OCI-LY3 (cell line): ENCODE measurements around the gene KEAP1.
"Not testable (repeated sequence)": the region's sequence is repeated elsewhere in the genome, so short reads cannot be mapped to it uniquely, and the experiment has no call there.

Experiments
- H2AFZ ChIP-seq: fragments of 200-600, 300-600 bp; shearing (Covaris generic); 2 replicates; pipeline ENCODE4 v1.6.0; 2014; ENCODE audit warnings: antibody characterized with exemption, low read depth, low read length
- H3K27ac ChIP-seq: fragments of 200-600, 300-600 bp; sonication (generic); 2 replicates; pipeline ENCODE4 v1.5.1; 2014; ENCODE audit warnings: mild to moderate bottlenecking, low read length, moderate library complexity, mixed read lengths
- H3K27me3 ChIP-seq: fragments of 200-600, 300-600 bp; sonication (generic); 2 replicates; pipeline ENCODE4 v1.6.1; 2014; ENCODE audit warnings: low read depth, low read length, mixed read lengths
- H3K36me3 ChIP-seq: fragments of 200-600, 300-600 bp; sonication (generic); replicated peaks from 2 replicates; pipeline ENCODE3; 2014; ENCODE audit warnings: low read depth, low read length, mixed read lengths
- H3K4me1 ChIP-seq: fragments of 300-600, 200-600 bp; sonication (generic); 2 replicates; pipeline ENCODE4 v1.6.1; 2014; ENCODE audit warnings: low read length, mixed read lengths
- H3K4me2 ChIP-seq: fragments of 200-600, 300-600 bp; sonication (generic); 2 replicates; pipeline ENCODE4 v1.6.1; 2014; ENCODE audit warnings: low read length, mixed read lengths
- H3K4me3 ChIP-seq: fragments of 300-600, 200-600 bp; sonication (generic); 2 replicates; pipeline ENCODE4 v1.5.1; 2014; ENCODE audit warnings: antibody characterized with exemption, mild to moderate bottlenecking, low read length, moderate library complexity
- H3K79me2 ChIP-seq: fragments of 300-600, 200-600 bp; shearing (Covaris generic); 2 replicates; pipeline ENCODE4 v1.6.1; 2014; ENCODE audit warnings: mild to moderate bottlenecking, low read length, mixed read lengths
- H3K9ac ChIP-seq: fragments of 300-600, 200-600 bp; shearing (Covaris generic); 2 replicates; pipeline ENCODE4 v1.6.0; 2014; ENCODE audit warnings: mild to moderate bottlenecking, low read length, moderate library complexity
- H3K9me3 ChIP-seq: fragments of 200-600, 300-600 bp; shearing (Covaris generic); 2 replicates; pipeline ENCODE4 v1.6.1; 2014; ENCODE audit warnings: low read length, mixed read lengths; ENCODE audit not compliant: insufficient read depth
- H4K20me1 ChIP-seq: fragments of 200-600, 300-600 bp; sonication (generic); 2 replicates; pipeline ENCODE4 v1.6.1; 2016; ENCODE audit warnings: low read length, mixed read lengths; ENCODE audit not compliant: insufficient read depth
- EZH2phosphoT487 ChIP-seq: fragments of 200-600 bp; shearing (Covaris generic); IDR thresholded peaks from 2 replicates; pipeline ENCODE4 v1.6.1; 2018; ENCODE audit warnings: antibody characterized with exemption, mixed run types, low read depth
- TF ChIP-seq, protein P1 (sequence below): fragments of 200-600, 300-600 bp; sonication (generic); IDR thresholded peaks from 2 replicates; pipeline ENCODE4 v1.5.1; 2014; ENCODE audit warnings: antibody characterized with exemption, low read length, low read depth

KEAP1 gene

GRCh38 chr19:10544753-10545251 is 41.6 kb upstream of the KEAP1 start:
- peak overlapping the region; percentile 90 for H3K4me3 ChIP-seq
- peaks cover 8% of the 10 kb centered on the region for H3K36me3 ChIP-seq
- peaks cover 12% of the 10 kb centered on the region for H3K79me2 ChIP-seq
- H2AFZ ChIP-seq, result no peak overlapping the region
- H3K9ac ChIP-seq, result peak overlapping the region; percentile 86; the same call in 1 of the 2 replicates
- peak overlapping the region; percentile 91 for H3K4me2 ChIP-seq
- peaks cover 7% of the 10 kb centered on the region for H3K4me1 ChIP-seq
- no peaks in the 10 kb centered on the region for H3K9me3 ChIP-seq
- TF ChIP-seq EZH2phosphoT487, result no peak
- TF ChIP-seq, protein P1, sequence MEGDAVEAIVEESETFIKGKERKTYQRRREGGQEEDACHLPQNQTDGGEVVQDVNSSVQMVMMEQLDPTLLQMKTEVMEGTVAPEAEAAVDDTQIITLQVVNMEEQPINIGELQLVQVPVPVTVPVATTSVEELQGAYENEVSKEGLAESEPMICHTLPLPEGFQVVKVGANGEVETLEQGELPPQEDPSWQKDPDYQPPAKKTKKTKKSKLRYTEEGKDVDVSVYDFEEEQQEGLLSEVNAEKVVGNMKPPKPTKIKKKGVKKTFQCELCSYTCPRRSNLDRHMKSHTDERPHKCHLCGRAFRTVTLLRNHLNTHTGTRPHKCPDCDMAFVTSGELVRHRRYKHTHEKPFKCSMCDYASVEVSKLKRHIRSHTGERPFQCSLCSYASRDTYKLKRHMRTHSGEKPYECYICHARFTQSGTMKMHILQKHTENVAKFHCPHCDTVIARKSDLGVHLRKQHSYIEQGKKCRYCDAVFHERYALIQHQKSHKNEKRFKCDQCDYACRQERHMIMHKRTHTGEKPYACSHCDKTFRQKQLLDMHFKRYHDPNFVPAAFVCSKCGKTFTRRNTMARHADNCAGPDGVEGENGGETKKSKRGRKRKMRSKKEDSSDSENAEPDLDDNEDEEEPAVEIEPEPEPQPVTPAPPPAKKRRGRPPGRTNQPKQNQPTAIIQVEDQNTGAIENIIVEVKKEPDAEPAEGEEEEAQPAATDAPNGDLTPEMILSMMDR, result no peak
- no peaks in the 10 kb centered on the region for H4K20me1 ChIP-seq
- H3K27me3 ChIP-seq, result peaks cover 6% of the 10 kb centered on the region
- no peak overlapping the region for H3K27ac ChIP-seq

DNA sequence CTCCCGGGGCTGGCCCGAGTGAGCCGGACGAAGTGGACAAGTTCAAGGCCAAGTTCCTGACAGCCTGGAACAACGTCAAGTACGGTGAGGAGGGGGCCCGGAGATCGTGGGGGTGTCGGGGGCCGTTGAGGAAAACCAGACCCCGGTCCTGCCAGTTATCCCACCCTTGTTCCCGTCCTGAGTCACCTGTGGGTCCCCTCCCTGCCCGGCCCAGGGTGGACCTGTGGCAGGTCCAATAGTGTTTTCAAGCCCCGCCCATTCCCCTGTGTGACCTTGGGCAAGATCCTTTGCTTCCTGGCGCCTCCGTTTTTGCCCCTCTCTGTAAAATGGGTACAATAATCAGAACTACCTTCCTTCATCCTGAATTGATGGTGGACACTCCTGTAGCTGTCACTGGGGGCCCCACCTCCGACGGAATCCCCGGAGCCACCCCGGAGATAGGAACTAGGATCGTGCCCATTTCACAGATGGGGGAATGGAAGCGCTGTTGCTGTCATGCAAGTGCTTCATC is 41.1 kb upstream of the KEAP1 start:
- H3K4me1 ChIP-seq, result peaks cover 7% of the 10 kb centered on the region
- peak overlapping the region; percentile 90 for H3K4me3 ChIP-seq
- H3K36me3 ChIP-seq, result peaks cover 5% of the 10 kb centered on the region
- peaks cover 6% of the 10 kb centered on the region for H3K27me3 ChIP-seq
- peak overlapping the region; percentile 86 for H3K9ac ChIP-seq
- H4K20me1 ChIP-seq, result no peaks in the 10 kb centered on the region
- H3K27ac ChIP-seq, result no peak overlapping the region; the same call in 1 of the 2 replicates
- peak overlapping the region; percentile 71 for H2AFZ ChIP-seq
- TF ChIP-seq, protein P1, result no peak
- TF ChIP-seq EZH2phosphoT487, result no peak
- H3K9me3 ChIP-seq, result no peaks in the 10 kb centered on the region
- H3K4me2 ChIP-seq, result peak overlapping the region; percentile 91
- H3K79me2 ChIP-seq, result peaks cover 12% of the 10 kb centered on the region

DNA sequence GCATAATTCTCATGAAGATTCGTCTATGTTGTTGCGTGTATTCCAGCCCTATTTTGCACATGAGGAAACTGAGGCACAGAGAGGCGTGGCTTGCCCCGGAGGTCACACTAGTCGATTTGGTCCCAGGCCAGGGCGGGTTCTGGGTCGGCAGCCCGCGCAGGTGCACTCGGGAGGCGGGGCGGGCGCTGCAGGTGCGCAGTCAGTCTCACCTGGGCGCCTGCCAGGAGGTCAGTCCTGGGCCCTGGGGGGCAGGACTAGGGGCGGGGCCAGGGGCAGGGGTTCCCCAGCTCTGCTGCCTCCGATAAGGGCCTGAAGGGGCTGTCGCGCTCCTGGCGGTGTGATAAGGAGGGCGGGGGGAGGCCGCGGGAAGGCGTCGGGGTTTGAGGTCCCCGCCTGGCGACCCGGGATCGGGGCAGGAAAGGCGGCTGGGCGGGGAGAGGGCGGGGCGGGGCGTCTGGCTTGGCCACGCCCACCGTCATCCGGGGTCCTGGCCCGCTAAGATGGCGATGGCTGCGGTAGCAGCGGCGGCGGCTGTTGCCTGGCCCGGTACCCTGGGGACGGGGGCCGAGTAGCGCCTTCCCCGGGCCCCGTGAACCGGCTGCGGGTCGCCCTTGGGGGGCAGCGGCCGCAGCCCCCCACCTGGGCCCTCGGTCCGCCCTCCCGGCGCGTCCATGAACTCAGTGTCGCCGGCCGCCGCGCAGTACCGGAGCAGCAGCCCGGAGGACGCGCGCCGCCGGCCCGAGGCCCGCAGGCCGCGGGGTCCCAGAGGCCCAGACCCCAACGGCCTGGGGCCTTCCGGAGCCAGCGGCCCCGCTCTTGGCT is 40.5 kb upstream of the KEAP1 start, which contains the start of gene ATG4D:
Gene ATG4D, plus strand, starts transcription at position 485 of the 822 bp plus-strand sequence. Its CDS starts 187 bp downstream, at position 672.
- Histone ChIP-seq H2AFZ (peak within 1 kb of the TSS; percentile 71), H3K27ac (peak within 1 kb of the TSS; percentile 7; the same call in 1 of the 2 replicates), H4K20me1 (no peaks in the 10 kb centered on the region), H3K4me3 (peak within 1 kb of the TSS; percentile 90), H3K79me2 (peaks cover 12% of the 10 kb centered on the region), H3K9me3 (no peaks in the 10 kb centered on the region), H3K9ac (peak within 1 kb of the TSS; percentile 86), H3K4me1 (peaks cover 7% of the 10 kb centered on the region), H3K27me3 (peaks cover 6% of the 10 kb centered on the region), H3K36me3 (peaks cover 1% of the 10 kb centered on the region), H3K4me2 (peak within 1 kb of the TSS; percentile 91)
- TF ChIP-seq EZH2phosphoT487, result no peak
- TF ChIP-seq, protein P1, result no peak

DNA sequence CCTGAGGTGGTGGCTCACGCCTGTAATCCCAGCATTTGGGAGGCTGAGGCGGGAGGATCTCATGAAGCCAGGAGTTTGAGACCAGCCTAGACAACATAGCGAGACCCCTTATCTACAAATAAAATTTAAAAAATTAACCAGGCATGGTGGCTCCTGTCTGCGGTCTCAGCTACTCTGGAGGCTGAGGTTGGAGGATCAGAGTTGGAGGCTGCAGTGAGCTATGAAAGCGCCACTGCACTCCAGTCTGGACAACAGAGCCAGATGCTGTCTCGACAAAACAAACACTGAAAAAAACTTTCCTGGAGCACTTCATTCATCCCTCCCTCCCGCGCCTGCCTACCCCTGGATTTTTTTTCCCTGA is 39.9 kb upstream of the KEAP1 start:
- peaks cover 10% of the 10 kb centered on the region for H3K4me1 ChIP-seq
- no peaks in the 10 kb centered on the region for H3K36me3 ChIP-seq
- peak overlapping the region; percentile 90 for H3K4me3 ChIP-seq
- H3K79me2 ChIP-seq, result peaks cover 12% of the 10 kb centered on the region
- H3K27me3 ChIP-seq, result peaks cover 9% of the 10 kb centered on the region
- H3K9me3 ChIP-seq, result no peaks in the 10 kb centered on the region
- no peak for TF ChIP-seq EZH2phosphoT487
- TF ChIP-seq, protein P1, result no peak
- H2AFZ ChIP-seq, result peak overlapping the region; percentile 71; the same call in 1 of the 2 replicates
- H3K9ac ChIP-seq, result peak overlapping the region; percentile 86
- no peak overlapping the region for H3K27ac ChIP-seq
- no peaks in the 10 kb centered on the region for H4K20me1 ChIP-seq
- H3K4me2 ChIP-seq, result peak overlapping the region; percentile 73

GRCh38 chr19:10539016-10539415 is 35.9 kb upstream of the KEAP1 start:
- H3K9me3 ChIP-seq, H3K79me2 ChIP-seq, H3K9ac ChIP-seq, H3K4me1 ChIP-seq, H3K27ac ChIP-seq, H2AFZ ChIP-seq, H3K4me2 ChIP-seq, H3K36me3 ChIP-seq, H3K4me3 ChIP-seq, H4K20me1 ChIP-seq: not testable (repeated sequence)
- H3K27me3 ChIP-seq, result peaks cover 18% of the 10 kb centered on the region
